Psoas muscle (tissue), 8 donors: ENCODE measurements around the gene SLC7A10. TPM values are rescaled to one million over a fixed set of nuclear protein-coding genes. Genes with fewer than 3 reads are reported as not detected.

ENCODE experiments used
- ATAC-seq, 4 donors: fragments of 200-7000 bp; cut with Tn5 transposase; one replicate each; pipeline ENCODE4 v1.9.1; 2020; ENCODE audit warnings: moderate library complexity in 3 of 4, mild to moderate bottlenecking in 2 of 4
- DNase-seq, 2 donors: peaks; one replicate each; pipeline ENCODE4 v3.0.0-alpha.2; 2020
- H3K27ac ChIP-seq: fragments of 200-600 bp; one replicate; pipeline ENCODE4 v1.8.0; 2022
- H3K27me3 ChIP-seq, 3 donors: fragments of 200-600 bp in 1 of 3; one replicate each; pipeline versions ENCODE4 v1.6.1 to v1.8.0; 2013 to 2022; ENCODE audit warnings: low read length in 2 of 3, mild to moderate bottlenecking in 2 of 3, moderate library complexity in 1 of 3; ENCODE audit not compliant: insufficient read depth in 3 of 3
- H3K36me3 ChIP-seq, 2 donors: fragments of 200-600 bp in 1 of 2; one replicate each; pipeline versions ENCODE4 v1.6.1 to v1.8.0; 2013 to 2022; ENCODE audit warnings: low read depth in 1 of 2, mild to moderate bottlenecking in 1 of 2, moderate library complexity in 1 of 2; ENCODE audit not compliant: insufficient read depth in 1 of 2
- H3K4me1 ChIP-seq: fragments of 200-600 bp; one replicate; pipeline ENCODE4 v1.8.0; 2022
- H3K4me3 ChIP-seq: fragments of 200-600 bp; one replicate; pipeline ENCODE4 v1.8.0; 2022; ENCODE audit warnings: mild to moderate bottlenecking
- H3K9me3 ChIP-seq: fragments of 200-600 bp; one replicate; pipeline ENCODE4 v1.8.0; 2022
- CTCF ChIP-seq: fragments of 200-600 bp; IDR thresholded peaks from one replicate; pipeline ENCODE4 v1.8.0; 2022; ENCODE audit warnings: antibody characterized with exemption
- WGBS, 3 donors: extraction: QIAGEN DNeasy Blood & Tissue Kit; methylation state at CpG; one replicate each; pipeline versions ENCODE4 v1.1.6 to v1.1.7; 2013; 5-methylcytosine and 5-hydroxymethylcytosine counted together
- intact Hi-C, 2 donors: fragments of 100-400 bp; cut with DNase I; formaldehyde crosslinking; loops; one replicate each; pipeline versions ENCODE4 v1.11.0 to v1.14.2; 2022
- long read RNA-seq, 2 donors: library from polyadenylated mRNA; unstranded; transcript quantifications; one replicate each; pipeline ENCODE4 v2.0.0, GENCODE V29; 2021
- polyA plus RNA-seq, 3 donors: library from polyadenylated mRNA; stranded (reverse); fragments of 200-250 nt; gene quantifications; one replicate each; pipeline ENCODE4 v1.2.3, GENCODE V29; 2013
- total RNA-seq, 4 donors: library from RNA; stranded (reverse); fragmentation: NEBNext Ultra II Directional in 2 of 4; extraction: Animal tissue kit (Norgen Biotek cat#: 25700) in 2 of 4; gene quantifications; one replicate each; pipeline versions ENCODE4 v1.2.1 to v1.2.4, GENCODE V29; 2021 to 2023
- donor health status: healthy with polysubstance abuse.
- donor health status: DM: no; HTN: no; CAD: no; lungs with moderate emphysema.
- donor health status: Bipolar disorder and iron deficiency.
- donor health status: healthy.
- donor health status: DM: yes; HTN: yes; CAD: no.
- donor health status: DM: no; HTN: no; CAD: no.
- donor health status: DM: no; HTN: no; CAD: no.
- donor health status: DM: yes; HTN: yes; CAD: no.

SLC7A10 gene
- total RNA-seq, result under 1 TPM in 1 of 4 donors, not detected in 3; 0.13 TPM
- polyA plus RNA-seq, result under 1 TPM; 0.03 to 0.43 (median 0.15) TPM
- long read RNA-seq, donor 1, result 0 reads
- long read RNA-seq, donor 2, result 0 reads

- TF ChIP-seq CTCF, result no peak
- Histone ChIP-seq H3K9me3 (peaks cover 18% of the 10 kb centered on the region), H3K27me3 (peaks cover 0 to 57% (median 33%) of the 10 kb centered on the region in 3 donors), H3K27ac (no peak within 1 kb of the TSS), H3K36me3 (no peaks in the 10 kb centered on the region), H3K4me1 (no peaks in the 10 kb centered on the region), H3K4me3 (peak within 1 kb of the TSS; percentile 15)
- 1 to 3% (median 2%) methylated on average over 34 to 62 of the region's 62 CpGs for WGBS, 3 donors
- DNase-seq (peak in 1 of 2 donors; percentile 46), ATAC-seq (no peak)
- intact Hi-C loops, result no loop called here
Observed at GRCh38 chr19:33225458-33225926, at the start of gene SLC7A10. Gene SLC7A10, minus strand, starts transcription at chr19:33225850. Its CDS starts 147 bp downstream, at chr19:33225703.

- ATAC-seq, result peak in 1 of 4 donors; percentile 17
- H3K4me1 ChIP-seq, result no peaks in the 10 kb centered on the region
- intact Hi-C loops, result no loop called here
- no peaks in the 10 kb centered on the region for H3K27me3 ChIP-seq
- no peaks in the 10 kb centered on the region for H3K9me3 ChIP-seq
- no peak for DNase-seq
- no peaks in the 10 kb centered on the region for H3K36me3 ChIP-seq
- 88 to 90% (median 89%) methylated on average over 17 of the region's 17 CpGs for WGBS, 3 donors
- no peak overlapping the region for H3K4me3 ChIP-seq
- no peak overlapping the region for H3K27ac ChIP-seq
- no peak for TF ChIP-seq CTCF
Observed at GRCh38 chr19:33274663-33275558, 49.3 kb upstream of the SLC7A10 start.

- WGBS, 3 donors, result 40 to 49% (median 43%) methylated on average over 16 of the region's 16 CpGs
- Histone ChIP-seq H3K9me3 (no peaks in the 10 kb centered on the region), H3K36me3 (no peaks in the 10 kb centered on the region), H3K27ac (no peak overlapping the region), H3K4me1 (no peaks in the 10 kb centered on the region), H3K27me3 (no peaks in the 10 kb centered on the region), H3K4me3 (no peak overlapping the region)
- peak; percentile 46 to 60 (median 52) for ATAC-seq
- DNase-seq, result peak in 1 of 2 donors; percentile 58
- TF ChIP-seq CTCF, result no peak
- intact Hi-C loops, result no loop called here
Observed at GRCh38 chr19:33273881-33274662, 48.4 kb upstream of the SLC7A10 start.

GRCh38 chr19:33273065-33273736 is 47.6 kb upstream of the SLC7A10 start:
- DNase-seq, result no peak
- Histone ChIP-seq H3K4me3 (no peak overlapping the region), H3K36me3 (no peaks in the 10 kb centered on the region), H3K27me3 (no peaks in the 10 kb centered on the region), H3K4me1 (no peaks in the 10 kb centered on the region), H3K9me3 (no peaks in the 10 kb centered on the region), H3K27ac (no peak overlapping the region)
- peak in 1 of 4 donors; percentile 12 for ATAC-seq
- no peak for TF ChIP-seq CTCF
- intact Hi-C loops, result no loop called here
- WGBS, 3 donors, result 54 to 70% (median 60%) methylated on average over 26 of the region's 26 CpGs
